ENCODE measurements around the gene GP1BA.

Gene GP1BA

DNA sequence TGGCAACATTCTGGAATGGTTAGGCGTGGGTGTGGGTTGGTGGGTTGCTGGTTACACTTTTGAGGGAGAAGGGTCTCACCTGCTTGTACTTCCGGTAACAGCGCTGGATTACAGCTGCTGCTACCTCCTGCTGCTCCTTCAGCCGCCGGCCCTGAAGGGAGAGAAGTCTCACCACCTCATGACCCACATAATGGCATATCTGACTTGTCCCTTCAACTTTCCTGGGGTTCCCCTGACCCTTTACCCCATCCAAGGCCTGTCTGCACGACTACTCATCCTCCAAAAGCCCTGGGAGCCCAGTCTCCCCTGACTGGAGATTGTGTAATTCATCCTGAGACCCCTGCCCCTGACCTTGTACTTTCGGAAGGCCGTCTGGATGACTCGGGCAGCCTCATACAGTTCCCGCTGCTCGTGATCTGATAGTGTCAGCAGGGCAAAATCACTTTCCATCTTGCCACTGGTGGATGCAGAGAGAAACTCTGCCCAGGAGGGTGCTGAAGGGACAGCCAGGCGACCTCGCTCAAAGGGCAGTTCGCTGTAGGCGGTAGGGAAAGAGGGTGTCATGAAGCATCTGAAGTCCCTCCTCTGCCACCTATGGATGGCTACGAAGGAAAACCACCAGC, 37.6 kb downstream of the GP1BA start:
- TF ChIP-seq JUND (IDR thresholded peaks at IDR 0.05; ENCODE audit: low read depth), result no peak
- no peak for DNase-seq (ENCODE audit: low read depth in 1 of 2, low spot score in 1 of 2)
- in situ Hi-C loops (cut with HindIII; ENCODE audit: low pct_unique_long_range_greater_than_20kb, low sequenced_read_pairs), result no loop called here

GRCh38 chr17:4970273-4970672, 38.2 kb downstream of the GP1BA start:
- TF ChIP-seq JUND (IDR thresholded peaks at IDR 0.05; ENCODE audit: low read depth), result no peak
- in situ Hi-C loops (cut with HindIII; ENCODE audit: low pct_unique_long_range_greater_than_20kb, low sequenced_read_pairs), result no loop called here
- DNase-seq (ENCODE audit: low read depth in 1 of 2, low spot score in 1 of 2), result no peak

GRCh38 chr17:4971826-4972225, 39.7 kb downstream of the GP1BA start:
- no peak for DNase-seq (ENCODE audit: low read depth in 1 of 2, low spot score in 1 of 2)
- TF ChIP-seq JUND (IDR thresholded peaks at IDR 0.05; ENCODE audit: low read depth), result no peak
- in situ Hi-C loops (cut with HindIII; ENCODE audit: low pct_unique_long_range_greater_than_20kb, low sequenced_read_pairs), result no loop called here

DNA sequence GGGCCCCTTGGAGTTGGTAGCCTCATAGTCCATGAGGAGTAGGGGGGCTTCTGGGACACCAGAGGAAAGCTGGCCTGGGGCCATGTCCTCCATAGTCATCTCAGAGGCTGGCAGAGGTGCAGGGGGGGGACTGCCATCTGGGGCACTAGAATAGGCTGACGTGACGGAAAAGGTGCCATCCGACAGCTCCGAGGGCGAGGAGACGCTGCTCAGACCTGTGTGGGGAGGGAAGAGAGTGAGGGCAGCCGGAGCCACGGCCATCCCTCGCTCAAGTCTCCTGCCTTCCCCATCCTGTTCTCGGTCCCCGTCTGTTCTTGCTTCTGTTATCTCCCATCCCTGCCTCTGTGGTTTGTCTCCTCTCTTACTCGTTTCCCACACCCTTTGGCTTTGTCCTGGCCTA, 40.2 kb downstream of the GP1BA start:
- DNase-seq (ENCODE audit: low read depth in 1 of 2, low spot score in 1 of 2), result no peak
- in situ Hi-C loops (cut with HindIII; ENCODE audit: low pct_unique_long_range_greater_than_20kb, low sequenced_read_pairs), result no loop called here
- TF ChIP-seq JUND (IDR thresholded peaks at IDR 0.05; ENCODE audit: low read depth), result no peak

GRCh38 chr17:4972752-4973151, 40.7 kb downstream of the GP1BA start:
- in situ Hi-C loops (cut with HindIII; ENCODE audit: low pct_unique_long_range_greater_than_20kb, low sequenced_read_pairs), result no loop called here
- DNase-seq (ENCODE audit: low read depth in 1 of 2, low spot score in 1 of 2), result no peak
- no peak for TF ChIP-seq JUND (IDR thresholded peaks at IDR 0.05; ENCODE audit: low read depth)

- TF ChIP-seq JUND (IDR thresholded peaks at IDR 0.05; ENCODE audit: low read depth), result no peak
- no peak for DNase-seq (ENCODE audit: low read depth in 1 of 2, low spot score in 1 of 2)
- in situ Hi-C loops (cut with HindIII; ENCODE audit: low pct_unique_long_range_greater_than_20kb, low sequenced_read_pairs), result no loop called here
Measured at GRCh38 chr17:4973256-4974114, 41.4 kb downstream of the GP1BA start.

DNA sequence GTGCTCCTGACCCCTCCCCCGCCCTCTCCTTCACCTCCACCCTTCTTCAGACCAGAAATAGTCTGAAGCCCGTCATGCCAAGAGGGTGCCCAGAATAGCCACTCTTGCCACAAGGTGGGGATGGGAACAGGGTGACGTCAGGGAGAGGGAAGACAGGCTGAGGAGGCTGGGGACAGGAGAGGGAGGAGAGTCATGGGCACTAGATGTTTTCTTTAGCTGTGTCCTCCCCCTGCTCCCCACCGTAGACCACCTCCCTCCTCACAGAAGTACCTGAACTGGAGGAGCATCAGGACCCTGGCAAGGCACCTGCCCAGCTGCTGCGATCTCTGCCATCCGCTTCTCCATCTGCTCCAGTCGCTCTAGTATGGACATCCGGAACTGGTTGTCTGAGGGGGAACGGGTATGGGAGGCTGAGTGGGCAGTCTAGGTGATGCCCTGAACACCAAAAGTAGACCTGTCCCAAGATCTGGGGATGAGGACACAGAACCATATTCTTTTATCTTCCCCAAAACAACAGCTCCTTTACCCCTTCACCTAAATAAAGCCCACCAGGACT, 42.1 kb downstream of the GP1BA start:
- TF ChIP-seq JUND (IDR thresholded peaks at IDR 0.05; ENCODE audit: low read depth), result no peak
- no peak for DNase-seq (ENCODE audit: low read depth in 1 of 2, low spot score in 1 of 2)
- in situ Hi-C loops (cut with HindIII; ENCODE audit: low pct_unique_long_range_greater_than_20kb, low sequenced_read_pairs), result no loop called here

DNA sequence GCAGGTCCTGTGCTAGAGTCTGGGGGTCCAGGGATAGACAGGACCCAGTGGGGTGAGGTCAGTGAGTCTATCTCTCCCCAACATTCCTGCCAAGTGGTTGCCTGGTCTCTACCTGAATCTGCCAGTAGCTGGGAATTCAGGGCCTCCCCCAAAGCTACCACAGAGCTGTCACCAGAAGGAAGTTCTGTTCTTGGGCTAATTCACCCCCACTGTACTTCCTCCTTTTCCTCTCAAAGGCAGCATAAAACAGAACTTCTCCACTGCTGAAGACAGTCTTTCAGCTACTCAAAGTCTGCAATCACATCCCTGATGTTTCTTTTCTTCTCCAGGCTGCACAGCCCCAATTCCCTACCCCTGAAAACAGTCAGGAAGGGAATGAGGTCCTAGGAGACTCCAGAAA, 46.6 kb downstream of the GP1BA start:
- DNase-seq (ENCODE audit: low read depth in 1 of 2, low spot score in 1 of 2), result no peak
- in situ Hi-C loops (cut with HindIII; ENCODE audit: low pct_unique_long_range_greater_than_20kb, low sequenced_read_pairs), result no loop called here
- TF ChIP-seq JUND (IDR thresholded peaks at IDR 0.05; ENCODE audit: low read depth), result no peak

GRCh38 chr17:4980644-4981216, 48.7 kb downstream of the GP1BA start:
- in situ Hi-C loops (cut with HindIII; ENCODE audit: low pct_unique_long_range_greater_than_20kb, low sequenced_read_pairs), result no loop called here
- no peak for TF ChIP-seq JUND (IDR thresholded peaks at IDR 0.05; ENCODE audit: low read depth)
- peak in 1 of 2 experiments; percentile 58 for DNase-seq (ENCODE audit: low read depth in 1 of 2, low spot score in 1 of 2)

DNA sequence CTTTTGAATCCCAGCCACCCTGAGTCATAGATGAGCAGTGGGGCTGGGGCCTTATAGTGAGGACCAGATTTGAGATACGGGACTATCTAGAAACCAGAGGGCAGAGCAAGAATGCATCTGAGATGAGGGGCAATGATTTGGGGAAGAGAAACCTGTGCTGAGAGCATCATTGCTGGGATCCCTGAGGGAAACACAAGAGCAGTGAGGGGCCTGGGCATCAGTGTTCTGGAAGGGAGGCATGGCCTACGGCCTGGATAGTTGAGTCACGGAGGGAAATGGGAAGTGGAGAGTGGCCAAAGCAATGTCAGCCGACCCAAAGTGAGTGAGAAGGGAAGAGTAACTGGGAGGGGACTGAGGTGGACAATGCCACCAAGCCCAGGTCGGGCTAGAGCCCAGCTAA, 50.2 kb downstream of the GP1BA start:
- no peak for DNase-seq (ENCODE audit: low read depth in 1 of 2, low spot score in 1 of 2)
- TF ChIP-seq JUND (IDR thresholded peaks at IDR 0.05; ENCODE audit: low read depth), result no peak
- in situ Hi-C loops (cut with HindIII; ENCODE audit: low pct_unique_long_range_greater_than_20kb, low sequenced_read_pairs), result no loop called here

All from T47D (cell line).